Measurements from ENCODE around the gene TSLP. TPM values are rescaled to one million over a fixed set of nuclear protein-coding genes. Genes with fewer than 3 reads are reported as not detected.
A peak's percentile ranks its signal among the peaks of the same experiment; 100 is the strongest.

Gene TSLP
- total and polyA plus RNA-seq, 8 donors: 0.09 to 0.23 (median 0.12) TPM; not detected in 3

DNA sequence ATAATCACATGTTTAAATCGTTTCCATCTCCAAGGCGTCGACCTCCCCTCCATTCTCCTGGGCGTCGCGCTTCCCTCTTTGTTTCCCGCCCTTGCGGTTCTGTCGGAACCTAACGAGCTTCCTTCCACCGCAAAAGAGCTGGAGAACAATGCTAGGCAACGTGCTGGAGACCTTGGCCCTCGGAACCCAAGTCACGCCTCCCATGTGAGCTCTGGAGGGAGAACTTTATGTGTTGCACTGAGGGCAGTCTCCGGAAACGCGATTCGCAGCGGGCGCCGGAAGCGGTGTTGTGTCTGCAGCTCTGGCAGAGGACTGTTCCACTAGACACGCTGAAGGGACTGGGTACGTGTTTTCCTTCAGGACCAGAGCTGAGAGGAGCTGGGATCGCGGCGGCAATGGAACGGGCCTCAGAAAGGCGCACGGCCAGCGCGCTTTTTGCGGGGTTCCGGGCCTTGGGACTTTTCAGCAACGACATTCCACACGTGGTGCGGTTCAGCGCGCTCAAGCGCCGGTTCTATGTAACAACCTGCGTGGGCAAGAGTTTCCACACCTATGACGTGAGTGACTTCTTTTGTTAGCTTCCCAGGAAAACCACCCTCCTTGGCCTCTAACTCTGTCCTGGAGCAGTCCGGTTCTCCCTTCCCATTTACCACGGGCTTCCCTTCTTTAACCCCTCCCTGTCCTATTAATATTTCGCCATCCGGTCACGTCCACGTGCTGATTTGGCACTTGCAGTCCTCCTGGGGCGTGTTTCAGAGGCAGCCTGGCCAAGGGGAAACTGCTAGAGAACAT is 20.7 kb downstream of the TSLP start, which contains the start of gene WDR36:
Gene WDR36, plus strand, starts transcription at position 287 of the 792 bp plus-strand sequence. Its CDS starts 109 bp downstream, at position 396.
- FAIRE-seq (no peak), ATAC-seq (peak; percentile 99 to 100 (median 100)), DNase-seq (peak; percentile 81 to 95 (median 88))
- Histone ChIP-seq H3K4me1 (peaks cover 9 to 21% (median 17%) of the 10 kb centered on the region in 3 donors), H3K9me3 (no peaks in the 10 kb centered on the region), H3K27me3 (no peaks in the 10 kb centered on the region), H3K4me3 (peak within 1 kb of the TSS; percentile 54 to 99 (median 84)), H3K36me3 (no peaks in the 10 kb centered on the region), H3K27ac (peak within 1 kb of the TSS; percentile 27 to 75 (median 52))
- TF ChIP-seq, protein P1, sequence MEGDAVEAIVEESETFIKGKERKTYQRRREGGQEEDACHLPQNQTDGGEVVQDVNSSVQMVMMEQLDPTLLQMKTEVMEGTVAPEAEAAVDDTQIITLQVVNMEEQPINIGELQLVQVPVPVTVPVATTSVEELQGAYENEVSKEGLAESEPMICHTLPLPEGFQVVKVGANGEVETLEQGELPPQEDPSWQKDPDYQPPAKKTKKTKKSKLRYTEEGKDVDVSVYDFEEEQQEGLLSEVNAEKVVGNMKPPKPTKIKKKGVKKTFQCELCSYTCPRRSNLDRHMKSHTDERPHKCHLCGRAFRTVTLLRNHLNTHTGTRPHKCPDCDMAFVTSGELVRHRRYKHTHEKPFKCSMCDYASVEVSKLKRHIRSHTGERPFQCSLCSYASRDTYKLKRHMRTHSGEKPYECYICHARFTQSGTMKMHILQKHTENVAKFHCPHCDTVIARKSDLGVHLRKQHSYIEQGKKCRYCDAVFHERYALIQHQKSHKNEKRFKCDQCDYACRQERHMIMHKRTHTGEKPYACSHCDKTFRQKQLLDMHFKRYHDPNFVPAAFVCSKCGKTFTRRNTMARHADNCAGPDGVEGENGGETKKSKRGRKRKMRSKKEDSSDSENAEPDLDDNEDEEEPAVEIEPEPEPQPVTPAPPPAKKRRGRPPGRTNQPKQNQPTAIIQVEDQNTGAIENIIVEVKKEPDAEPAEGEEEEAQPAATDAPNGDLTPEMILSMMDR (IDR thresholded peaks at IDR 0.05): no peak
- intact Hi-C loops (cut with DNase I): no loop called here
- WGBS, 2 donors: 1% methylated on average over 50 of the region's 50 CpGs

DNA sequence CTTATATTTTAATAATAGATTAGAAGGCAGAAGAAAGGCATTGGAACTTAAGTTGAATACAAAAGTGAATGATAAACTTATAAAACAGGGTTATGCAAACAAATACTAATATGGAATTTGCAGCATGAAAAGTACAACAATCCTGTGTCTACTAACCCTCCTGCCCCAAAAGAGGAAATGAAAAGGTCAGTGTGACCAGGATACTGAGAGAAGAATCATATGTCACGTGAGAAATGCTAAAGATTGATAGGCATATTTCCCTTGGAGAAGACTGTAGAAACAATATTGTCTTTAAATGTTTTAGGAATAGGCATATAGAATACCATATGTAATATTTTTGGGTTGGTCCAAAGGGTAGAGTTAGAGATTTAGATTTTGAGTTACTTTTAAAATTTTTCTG is 24.5 kb downstream of the TSLP start:
- Histone ChIP-seq H3K4me1 (peaks cover 9 to 21% (median 17%) of the 10 kb centered on the region in 3 donors), H3K9me3 (no peaks in the 10 kb centered on the region), H3K27ac (no peak overlapping the region), H3K4me3 (no peak overlapping the region), H3K36me3 (peaks cover 0 to 9% (median 0%) of the 10 kb centered on the region in 3 donors), H3K27me3 (no peaks in the 10 kb centered on the region)
- TF ChIP-seq, protein P1 (IDR thresholded peaks at IDR 0.05): no peak
- DNase-seq (no peak), FAIRE-seq (no peak), ATAC-seq (no peak)
- WGBS, 2 donors: 89% methylated on average over 1 of the region's 1 CpG
- intact Hi-C loops (cut with DNase I): no loop called here

DNA sequence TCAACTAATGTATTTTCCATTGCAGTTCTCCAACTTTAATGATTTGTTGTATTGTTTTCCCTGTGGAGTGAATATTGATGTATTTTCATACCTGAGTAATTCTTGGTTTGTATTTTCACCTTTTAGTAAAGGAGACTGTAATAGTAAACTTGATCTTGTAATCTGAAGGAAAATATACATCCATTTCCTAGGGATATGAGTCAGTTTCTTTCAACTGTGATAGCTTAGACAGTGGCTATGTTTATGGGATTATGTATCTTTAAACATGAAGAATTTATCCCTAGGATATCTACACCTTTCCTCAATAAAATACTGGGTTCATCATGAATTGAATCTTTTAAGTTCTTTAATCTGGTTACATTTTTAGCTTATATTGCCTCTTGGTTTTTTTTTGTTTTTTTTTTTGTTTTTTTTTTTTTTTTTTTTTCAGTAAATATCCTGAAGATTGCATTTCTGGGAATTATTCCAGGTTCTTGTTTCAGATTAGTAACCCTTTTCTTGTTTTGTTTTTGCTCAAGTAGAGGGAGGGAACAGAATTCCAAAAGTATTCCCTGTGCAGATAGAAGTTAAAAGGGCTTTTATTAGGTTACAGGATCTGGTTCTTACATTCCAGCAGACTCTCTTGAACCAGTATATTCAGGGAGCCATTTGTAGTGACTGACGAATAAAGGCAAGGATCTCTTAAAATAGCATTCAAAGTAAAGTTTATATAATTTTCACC is 27.7 kb downstream of the TSLP start:
- H3K4me3 ChIP-seq: no peak overlapping the region
- H3K27me3 ChIP-seq: no peaks in the 10 kb centered on the region
- no peak for FAIRE-seq
- H3K9me3 ChIP-seq: no peaks in the 10 kb centered on the region
- peaks cover 0 to 31% (median 5%) of the 10 kb centered on the region in 3 donors for H3K36me3 ChIP-seq
- no peak for DNase-seq
- TF ChIP-seq, protein P1 (IDR thresholded peaks at IDR 0.05): peak in 1 of 4 donors; percentile 2
- ATAC-seq: no peak
- 69 to 74% methylated on average over 1 of the region's 1 CpG for WGBS, 2 donors
- intact Hi-C loops (cut with DNase I): no loop called here
- H3K4me1 ChIP-seq: peaks cover 0 to 5% (median 2%) of the 10 kb centered on the region in 3 donors
- H3K27ac ChIP-seq: no peak overlapping the region

GRCh38 chr5:111106320-111106948 is 34.9 kb downstream of the TSLP start:
- WGBS, 2 donors: 93 to 96% methylated on average over 2 of the region's 2 CpGs
- intact Hi-C loops (cut with DNase I): no loop called here
- H3K36me3 ChIP-seq: peaks cover 0 to 66% (median 15%) of the 10 kb centered on the region in 3 donors
- TF ChIP-seq, protein P1 (IDR thresholded peaks at IDR 0.05): no peak
- H3K4me3 ChIP-seq: no peak overlapping the region
- H3K4me1 ChIP-seq: peaks cover 0 to 2% (median 0%) of the 10 kb centered on the region in 3 donors
- peaks cover 0 to 2% (median 0%) of the 10 kb centered on the region in 4 donors for H3K9me3 ChIP-seq
- no peak for FAIRE-seq
- no peak for DNase-seq
- ATAC-seq: no peak
- H3K27ac ChIP-seq: no peak overlapping the region
- no peaks in the 10 kb centered on the region for H3K27me3 ChIP-seq
